Ureter (tissue), 1 donor: ENCODE measurements around the gene YWHAG. TPM values are rescaled to one million over a fixed set of nuclear protein-coding genes. Genes with fewer than 3 reads are reported as not detected.
"Not testable (repeated sequence)": the region's sequence is repeated elsewhere in the genome, so short reads cannot be mapped to it uniquely, and the experiment has no call there.

Source experiments
- DNase-seq: peaks from one replicate; pipeline ENCODE4 v3.0.0-alpha.2; 2020; ENCODE audit warnings: low spot score
- total RNA-seq: library from RNA; stranded (reverse); gene quantifications from one replicate; pipeline ENCODE4 v1.2.4, GENCODE V29; 2023
- donor health status: DM: yes; HTN: yes; CAD: no.

Gene YWHAG
- total RNA-seq, 1 donor from 2014 or later = 99.4 TPM

DNA sequence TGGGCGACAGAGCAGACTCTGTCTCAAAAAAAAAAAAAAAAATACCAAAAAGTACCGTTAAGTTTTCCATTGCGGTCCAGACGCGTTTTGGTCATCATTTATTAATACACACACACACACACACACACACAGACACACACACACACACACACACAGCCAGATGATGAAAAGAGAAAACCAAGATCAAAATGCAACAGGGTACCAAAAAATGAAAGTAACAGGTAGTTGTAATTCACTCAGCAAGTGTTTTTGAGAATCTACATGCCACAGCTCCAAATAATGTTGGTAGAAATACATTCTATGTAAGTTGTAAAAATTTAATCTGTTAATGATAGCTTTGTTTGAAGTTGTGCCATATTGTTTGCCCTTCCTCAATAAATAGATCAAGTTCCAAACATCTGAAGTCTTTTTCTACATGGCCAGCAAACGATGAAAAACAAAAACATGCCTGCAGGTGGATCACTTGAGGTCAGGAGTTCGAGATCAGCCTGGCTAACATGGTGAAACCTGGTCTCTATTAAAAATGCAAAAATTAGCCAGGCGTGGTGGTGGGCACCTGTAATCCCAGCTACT, 9.4 kb downstream of the YWHAG start:
- no peak for DNase-seq

DNA sequence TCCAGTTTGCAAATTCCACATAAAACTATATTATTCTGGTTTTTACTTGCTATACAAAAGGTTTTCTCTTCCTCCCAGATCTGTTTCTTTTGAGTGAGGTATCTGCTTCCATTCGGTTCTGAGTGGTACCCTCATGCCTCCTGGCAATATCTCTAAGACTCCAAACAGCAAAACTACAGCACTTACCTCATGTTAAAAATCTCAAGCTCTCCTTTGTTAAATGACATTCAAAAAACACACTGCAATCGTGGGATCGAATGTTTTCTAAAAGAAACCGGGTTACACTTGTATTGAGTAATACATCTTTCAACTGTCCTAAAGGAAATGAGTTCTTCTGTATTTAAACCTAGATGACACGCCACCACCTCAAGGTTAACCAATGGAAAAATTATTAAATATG, 11.1 kb downstream of the YWHAG start:
- no peak for DNase-seq

DNA sequence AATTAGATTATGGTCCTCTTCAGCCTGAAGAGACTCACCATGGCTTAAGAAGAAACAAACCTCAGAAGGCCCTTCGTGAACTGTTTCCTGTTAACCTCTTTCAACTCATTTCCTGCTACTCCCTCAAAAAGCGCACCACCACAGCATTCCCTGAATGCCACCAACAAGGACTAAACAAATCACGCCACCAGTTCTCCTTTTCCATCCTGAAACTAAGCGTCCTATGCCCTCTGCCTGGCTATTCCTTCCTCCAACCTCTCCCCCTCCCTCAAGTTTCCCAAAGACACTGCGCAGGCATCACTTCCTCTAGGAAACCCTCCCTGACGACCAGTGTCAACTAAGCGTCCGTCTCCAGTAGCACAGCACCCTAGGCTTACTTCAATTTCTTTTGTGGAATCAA, 12.0 kb downstream of the YWHAG start:
- DNase-seq = no peak

DNA sequence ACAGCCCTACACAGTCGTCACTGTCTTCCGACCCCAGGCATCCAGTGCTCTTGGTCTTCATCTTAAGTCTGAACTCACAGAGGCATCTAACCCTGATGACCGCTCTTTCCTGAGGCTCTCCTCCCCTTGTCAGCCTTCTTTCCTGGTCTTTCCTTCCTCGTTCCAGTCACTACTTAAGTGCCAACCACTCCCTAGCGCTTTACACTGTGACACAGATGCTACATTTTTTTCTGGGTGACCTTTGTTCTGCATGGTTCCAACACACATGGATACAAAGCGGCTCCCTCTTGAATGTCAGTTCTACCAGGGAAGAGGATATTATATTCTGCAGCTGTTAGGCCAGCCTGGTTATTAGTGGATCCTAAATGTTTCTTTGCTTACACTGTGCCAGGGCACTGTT, 12.7 kb downstream of the YWHAG start:
- DNase-seq = no peak

GRCh38 chr7:76343931-76344321, 14.9 kb downstream of the YWHAG start:
- DNase-seq = no peak

DNA sequence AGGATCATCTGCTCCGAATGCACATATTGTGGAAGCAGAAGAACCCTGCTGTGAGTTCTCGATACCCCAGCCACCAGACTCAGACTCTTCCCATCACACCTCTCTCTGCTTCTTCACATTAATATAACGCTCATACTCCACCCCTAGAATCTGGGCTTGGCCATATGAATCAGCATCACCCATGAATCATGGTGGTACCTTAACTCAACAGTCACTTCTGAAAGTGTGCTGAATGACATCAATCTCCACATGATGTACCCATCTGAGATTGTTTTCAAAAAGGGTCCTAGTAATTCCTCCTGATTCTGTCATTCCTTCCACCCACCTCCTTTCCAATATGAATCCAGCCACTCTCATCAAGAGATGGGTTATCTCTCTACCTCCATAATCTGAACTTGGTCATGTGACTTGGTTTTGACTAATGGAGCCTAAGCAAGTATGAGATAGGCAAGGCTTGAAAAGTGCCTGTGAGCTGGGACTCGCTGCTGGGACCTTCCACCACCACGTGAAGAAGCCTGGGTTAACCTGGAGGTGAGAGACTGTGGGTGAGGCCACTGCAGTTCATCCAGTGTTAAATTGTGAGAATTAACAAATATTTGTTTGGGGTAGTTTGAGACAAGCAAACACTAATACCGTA, 15.4 kb downstream of the YWHAG start:
- no peak for DNase-seq

GRCh38 chr7:76342222-76342621, 16.6 kb downstream of the YWHAG start:
- DNase-seq = no peak

DNA sequence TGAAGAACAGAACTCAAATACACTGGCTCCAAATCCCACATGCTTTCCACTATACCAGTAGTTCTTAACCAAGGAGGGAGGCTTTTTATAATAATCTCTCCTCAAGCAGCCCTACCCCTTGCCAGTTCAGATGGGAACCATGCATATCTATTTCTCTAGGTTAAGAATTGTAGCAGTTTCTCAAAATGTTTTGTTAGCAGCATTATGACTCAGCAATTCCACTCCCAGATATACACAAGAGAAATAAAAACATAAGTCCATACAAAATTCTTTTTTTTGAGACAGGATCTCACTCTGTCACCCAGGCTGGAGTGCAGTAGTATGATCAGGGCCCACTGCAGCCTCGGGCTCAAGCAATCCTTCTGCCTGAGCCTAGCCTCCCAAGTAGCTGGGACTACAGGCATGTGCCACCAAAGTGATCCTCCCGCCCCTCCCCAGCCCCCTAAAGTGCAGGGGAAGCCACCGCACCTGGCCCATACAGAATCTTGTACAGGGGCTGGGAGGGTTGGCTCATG, 18.1 kb downstream of the YWHAG start:
- no peak for DNase-seq

DNA sequence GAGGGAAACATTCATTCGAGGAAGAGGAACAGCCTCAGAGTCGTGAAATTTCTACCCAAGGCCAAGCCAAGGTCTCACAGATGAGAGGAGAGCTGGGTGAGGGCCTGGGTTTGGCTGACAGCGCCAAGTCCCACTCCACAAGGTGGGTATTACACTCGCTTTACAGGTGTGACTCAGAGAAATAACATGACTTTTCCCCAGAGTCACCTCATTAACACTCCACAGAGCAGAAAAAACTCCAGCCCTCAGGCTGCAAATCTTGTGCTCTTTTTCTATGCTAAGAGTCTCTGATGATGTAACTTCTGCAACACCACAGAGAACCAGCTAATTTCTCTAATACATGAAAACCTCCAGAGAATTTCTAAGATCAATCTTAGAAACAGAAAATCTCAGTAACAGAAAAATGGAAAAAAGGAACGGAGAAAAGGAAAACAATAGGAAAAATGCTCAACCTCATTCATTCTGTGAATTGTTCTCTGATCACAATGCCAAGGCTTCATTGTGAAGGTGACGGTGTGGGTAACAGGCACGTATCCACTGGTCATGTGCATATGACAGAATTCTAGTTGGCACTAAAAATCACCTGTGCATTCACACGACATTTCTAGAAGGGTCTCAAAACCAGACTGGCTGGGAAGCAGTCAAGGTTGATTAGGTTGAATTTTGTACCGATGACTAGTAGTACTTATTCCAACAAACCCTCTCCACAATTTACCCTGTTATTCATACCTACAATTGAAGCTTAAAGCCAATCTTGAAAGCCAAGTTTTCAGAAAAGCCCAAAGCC, 20.3 kb downstream of the YWHAG start:
- no peak for DNase-seq

DNA sequence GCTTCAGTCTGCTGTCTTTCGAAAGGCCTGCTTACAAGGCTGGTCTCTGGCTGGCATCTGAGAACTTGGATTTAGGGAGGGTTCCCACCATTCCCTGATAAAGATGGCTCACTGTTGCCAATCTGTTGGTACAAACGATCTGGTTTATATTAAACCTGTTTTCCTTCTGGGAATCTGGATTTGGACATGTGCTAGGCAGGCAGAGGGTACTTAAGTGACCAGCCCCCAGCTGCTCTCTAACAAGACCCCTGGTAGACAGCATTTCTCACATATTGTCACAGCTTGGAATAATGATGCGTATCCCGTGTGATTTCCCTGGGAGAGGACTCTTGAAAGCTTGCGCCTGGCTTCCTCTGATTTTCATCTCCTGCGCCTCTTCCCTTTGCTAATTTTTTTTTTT, 21.6 kb downstream of the YWHAG start:
- DNase-seq = no peak

DNA sequence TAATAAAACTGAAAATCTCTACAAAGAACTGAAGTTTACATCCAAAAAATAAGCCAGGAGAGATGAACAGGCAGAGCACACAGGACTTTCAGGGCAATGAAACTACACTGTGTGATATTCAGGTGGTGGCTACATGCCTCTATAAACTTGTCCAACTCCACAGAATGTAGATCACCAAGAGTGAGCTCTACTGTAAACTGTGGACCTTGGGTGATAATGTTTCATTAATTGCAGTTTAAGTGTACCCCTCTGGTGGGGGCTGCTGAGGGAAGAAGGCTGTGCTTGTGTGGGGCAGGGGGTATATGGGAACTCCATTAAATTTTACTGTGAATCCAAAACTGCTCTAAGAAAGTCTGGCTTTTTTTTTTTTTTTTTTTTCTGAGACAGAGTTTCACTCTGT, 22.7 kb downstream of the YWHAG start:
- DNase-seq = no peak

DNA sequence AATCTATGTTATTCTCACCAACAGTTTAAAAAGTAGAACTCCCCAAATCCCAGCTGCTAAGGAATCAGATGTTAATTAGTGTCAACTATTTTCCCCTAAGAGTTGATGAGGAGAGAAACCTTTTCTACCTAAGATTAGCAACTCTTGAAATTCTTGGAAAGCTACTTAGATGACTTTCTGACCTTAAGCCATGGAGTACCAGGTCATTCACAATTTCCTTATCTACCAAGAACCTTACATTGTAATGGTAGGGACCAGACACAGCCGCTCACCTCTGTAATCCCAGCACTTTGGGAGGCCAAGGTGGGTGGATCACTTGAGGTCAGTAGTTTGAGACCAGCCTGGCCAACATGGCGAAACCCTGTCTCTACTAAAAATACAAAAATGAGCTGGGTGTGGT, 23.4 kb downstream of the YWHAG start:
- not testable (repeated sequence) for DNase-seq

GRCh38 chr7:76334320-76334967, 24.3 kb downstream of the YWHAG start:
- no peak for DNase-seq

- no peak for DNase-seq
These were observed 25.2 kb downstream of the YWHAG start for GRCh38 chr7:76333511-76334101.

- DNase-seq = no peak
These were observed 26.7 kb downstream of the YWHAG start for GRCh38 chr7:76332078-76332477.

DNA sequence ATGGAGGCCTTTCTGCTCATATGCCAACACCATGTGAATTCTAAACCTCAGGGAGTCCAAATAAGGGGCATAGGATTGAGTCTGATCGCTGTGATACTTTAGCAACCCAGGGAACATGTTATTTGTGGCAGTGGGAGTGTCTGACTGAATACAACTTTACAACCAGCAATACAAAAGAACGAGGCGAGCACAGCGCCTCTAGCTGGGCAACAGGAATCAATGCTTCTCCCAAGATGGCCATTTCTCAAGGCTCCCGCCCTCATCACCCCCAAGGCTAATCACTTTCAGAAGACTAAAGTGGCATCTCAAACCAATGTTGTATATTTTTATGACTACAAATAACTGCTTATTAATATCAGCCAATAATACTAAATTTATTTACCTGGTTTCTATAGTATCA, 28.1 kb downstream of the YWHAG start:
- no peak for DNase-seq

GRCh38 chr7:76330261-76330660, 28.5 kb downstream of the YWHAG start:
- no peak for DNase-seq

GRCh38 chr7:76329479-76329878, 29.3 kb downstream of the YWHAG start:
- no peak for DNase-seq

- DNase-seq = no peak
These were observed 30.4 kb downstream of the YWHAG start for GRCh38 chr7:76328389-76328788.

- no peak for DNase-seq
These were observed 31.2 kb downstream of the YWHAG start for GRCh38 chr7:76327610-76328009.

DNA sequence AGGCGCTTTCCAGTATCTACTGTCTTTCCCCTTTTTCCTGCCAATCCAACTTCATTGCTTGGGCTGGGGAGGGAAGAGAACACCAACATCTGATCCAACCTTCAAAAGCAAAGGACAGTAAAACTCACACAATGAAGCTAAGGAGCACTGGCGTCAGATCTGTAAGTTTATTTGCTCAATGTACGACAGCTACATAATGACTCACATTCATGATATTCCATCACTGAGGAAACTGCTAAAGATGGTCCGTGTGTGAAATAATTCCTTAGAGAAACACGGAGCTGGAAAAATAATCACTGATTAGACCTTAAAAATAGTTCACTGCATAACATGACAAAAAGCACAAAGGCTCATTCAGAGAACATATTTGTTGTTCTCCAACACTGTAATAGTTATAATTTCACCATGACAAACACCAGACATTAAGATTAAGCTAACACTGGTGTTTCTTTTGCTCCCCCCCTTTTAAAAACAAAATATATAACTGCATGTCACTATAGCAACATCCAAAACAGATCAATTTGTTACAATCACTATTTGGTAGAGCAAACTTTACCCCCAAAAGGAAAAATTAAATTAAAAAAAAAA, 32.1 kb downstream of the YWHAG start:
- DNase-seq = no peak

GRCh38 chr7:76325811-76326210, 33.0 kb downstream of the YWHAG start:
- no peak for DNase-seq
